Measurements from ENCODE around the gene CYBC1.

CYBC1 gene

GRCh38 chr17:82493226-82493781, 42.8 kb upstream of the CYBC1 start:
- DNase-seq (ENCODE audit: low read depth): no peak
- no peak for TF ChIP-seq CTCF (conservative IDR thresholded peaks at IDR 0.05; ENCODE audit: low read depth, low read length)
- H3K4me3 ChIP-seq (ENCODE audit: low read depth, low read length): no peak overlapping the region

- H3K4me3 ChIP-seq (ENCODE audit: low read depth, low read length): no peak overlapping the region
- no peak for TF ChIP-seq CTCF (conservative IDR thresholded peaks at IDR 0.05; ENCODE audit: low read depth, low read length)
- DNase-seq (ENCODE audit: low read depth): peak; percentile 44
Observed at GRCh38 chr17:82492643-82493225, 42.2 kb upstream of the CYBC1 start.

- TF ChIP-seq CTCF (conservative IDR thresholded peaks at IDR 0.05; ENCODE audit: low read depth, low read length): no peak
- no peak overlapping the region for H3K4me3 ChIP-seq (ENCODE audit: low read depth, low read length)
- DNase-seq (ENCODE audit: low read depth): no peak
Observed at GRCh38 chr17:82491533-82491932, 41.0 kb upstream of the CYBC1 start.

- no peak for TF ChIP-seq CTCF (conservative IDR thresholded peaks at IDR 0.05; ENCODE audit: low read depth, low read length)
- no peak overlapping the region for H3K4me3 ChIP-seq (ENCODE audit: low read depth, low read length)
- no peak for DNase-seq (ENCODE audit: low read depth)
Observed at GRCh38 chr17:82491196-82491530, 40.6 kb upstream of the CYBC1 start.

DNA sequence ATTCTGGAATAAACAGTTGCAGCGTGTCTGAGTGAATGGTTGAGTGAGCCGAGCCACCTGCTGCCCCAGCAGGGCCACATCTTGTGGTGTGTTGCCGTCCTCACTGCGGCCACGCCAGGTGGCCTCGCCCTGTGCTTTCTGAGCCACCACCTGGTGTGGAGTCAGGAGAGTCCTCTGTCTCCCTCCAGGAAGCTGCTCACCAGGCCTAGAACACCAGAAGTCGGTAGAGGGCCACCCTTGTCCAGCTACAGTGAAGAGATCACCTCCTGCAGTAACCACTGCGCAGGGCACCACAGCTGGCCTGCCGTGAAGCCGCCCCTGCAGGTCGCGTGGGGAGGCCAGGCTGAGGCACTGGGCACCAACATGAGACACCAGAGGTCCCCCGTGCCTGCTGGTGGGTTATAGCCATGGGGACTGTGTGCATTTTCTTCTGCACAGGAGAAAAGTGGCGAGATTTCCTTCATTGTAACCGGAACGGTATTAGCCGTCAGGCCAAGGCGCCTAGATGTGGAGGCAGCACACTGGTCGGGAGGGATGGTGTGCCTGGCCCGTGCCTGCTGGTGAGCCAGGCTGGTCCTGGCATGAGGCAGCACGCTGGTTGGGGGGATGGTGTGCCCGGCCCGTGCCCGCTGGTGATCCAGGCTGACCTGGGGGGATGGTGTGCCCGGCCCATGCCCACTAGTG, 40.1 kb upstream of the CYBC1 start:
- no peak for DNase-seq (ENCODE audit: low read depth)
- no peak for TF ChIP-seq CTCF (conservative IDR thresholded peaks at IDR 0.05; ENCODE audit: low read depth, low read length)
- no peak overlapping the region for H3K4me3 ChIP-seq (ENCODE audit: low read depth, low read length)

DNA sequence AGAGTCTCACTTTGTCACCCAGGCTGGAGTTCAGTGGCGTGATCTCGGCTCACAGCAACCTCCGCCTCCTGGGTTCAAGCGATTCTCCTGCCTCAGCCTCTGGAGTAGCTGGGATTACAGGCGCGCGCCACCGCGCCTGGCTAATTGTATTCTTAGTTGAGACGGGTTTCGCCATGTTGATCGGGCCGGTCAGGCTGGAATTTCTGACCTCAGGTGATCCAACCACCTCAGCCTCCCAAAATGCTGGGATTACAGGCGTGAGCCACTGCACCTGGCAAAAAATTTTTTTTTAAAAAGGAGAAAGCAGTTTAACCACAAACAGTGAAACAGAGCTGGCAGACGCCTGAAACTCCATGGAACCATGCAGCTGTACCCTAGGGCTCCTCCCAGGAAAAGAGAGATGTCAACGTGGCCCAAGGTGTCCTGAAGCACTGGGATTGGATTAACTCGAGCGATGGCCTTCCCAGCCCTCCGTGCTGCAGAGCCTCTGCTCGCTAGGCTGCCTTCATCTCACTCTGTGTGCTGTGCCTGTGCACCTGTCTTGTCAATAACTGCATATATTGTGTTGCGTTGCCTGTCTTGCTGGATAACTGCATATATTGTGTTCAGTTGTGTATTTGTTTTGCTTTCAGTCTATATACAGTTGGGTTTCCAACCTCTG, 39.4 kb upstream of the CYBC1 start:
- no peak for DNase-seq (ENCODE audit: low read depth)
- H3K4me3 ChIP-seq (ENCODE audit: low read depth, low read length): no peak overlapping the region
- no peak for TF ChIP-seq CTCF (conservative IDR thresholded peaks at IDR 0.05; ENCODE audit: low read depth, low read length)

Data from choroid plexus epithelial cell (primary cell).